Measurements from ENCODE around the gene ERGIC1.

ERGIC1 gene

DNA sequence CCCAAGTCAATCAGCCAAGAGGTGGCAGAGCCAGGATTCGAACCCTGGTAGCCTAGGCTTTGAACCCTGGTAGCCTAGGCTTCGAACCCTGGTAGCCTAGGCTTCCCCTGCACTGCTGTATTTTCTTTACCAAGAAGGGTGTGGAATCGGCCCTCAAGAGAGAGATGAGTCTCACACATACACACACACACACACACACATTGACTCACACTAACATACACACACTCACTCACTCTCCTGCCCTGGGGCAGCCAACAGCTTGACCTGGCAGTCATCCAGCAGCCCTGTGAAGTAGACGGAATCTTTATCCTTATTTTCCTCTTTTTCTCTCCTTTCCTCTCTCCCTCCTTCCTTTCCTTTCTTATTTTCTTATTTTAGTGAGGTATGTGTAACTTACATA lies 69.7 kb downstream of the ERGIC1 start:
- DNase-seq = peak; percentile 7

DNA sequence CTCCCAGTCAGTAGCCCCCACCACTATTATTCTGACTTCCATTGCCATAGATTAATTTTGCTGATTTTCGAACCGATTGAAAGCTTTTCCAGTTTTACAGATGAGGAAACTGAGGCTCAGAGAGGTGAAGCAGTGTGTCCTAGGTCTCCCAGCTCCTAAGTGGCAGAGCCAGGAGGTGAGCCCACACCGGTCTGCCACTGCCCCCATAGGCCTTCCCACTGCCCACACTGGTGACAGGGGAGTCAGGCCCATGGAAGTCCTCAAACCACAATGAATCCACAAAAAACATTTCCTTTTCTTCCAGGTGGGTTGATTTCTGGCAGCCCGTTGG lies 70.2 kb downstream of the ERGIC1 start:
- DNase-seq = no peak

DNA sequence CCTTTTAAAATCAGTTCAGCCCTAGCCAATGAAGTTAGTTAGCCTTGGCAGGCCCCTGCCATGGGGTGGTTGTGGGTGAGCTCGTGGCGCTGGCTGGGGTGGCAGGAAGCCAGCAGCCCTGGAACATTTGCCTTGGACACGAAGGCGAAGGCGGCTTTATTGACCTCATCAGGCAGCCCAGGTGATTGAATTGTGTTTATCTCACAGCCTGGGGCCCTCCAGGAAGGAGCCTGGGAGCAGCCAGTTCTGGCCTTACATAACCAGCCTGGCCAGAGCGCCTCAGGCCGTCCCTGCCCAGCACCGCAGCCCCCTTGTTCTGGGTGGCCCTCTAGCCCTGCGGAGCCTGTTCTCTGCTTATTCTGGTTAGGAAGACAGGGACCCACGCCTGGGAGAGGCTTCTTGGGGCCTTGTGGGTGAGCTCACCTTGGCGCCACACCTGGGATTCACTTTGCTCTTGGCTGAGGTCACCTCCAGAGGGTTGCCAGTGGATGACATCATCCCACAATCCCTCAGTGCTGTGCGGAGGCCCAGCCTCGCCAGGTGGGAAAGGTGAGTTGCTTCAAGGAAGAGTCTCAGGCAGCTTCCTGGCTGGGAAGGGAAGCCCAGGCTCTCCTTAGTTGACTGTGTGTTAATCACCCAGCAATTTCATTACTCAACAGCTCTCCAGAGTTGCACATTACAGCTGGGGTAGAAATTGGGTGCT lies 70.7 kb downstream of the ERGIC1 start:
- no peak for DNase-seq

DNA sequence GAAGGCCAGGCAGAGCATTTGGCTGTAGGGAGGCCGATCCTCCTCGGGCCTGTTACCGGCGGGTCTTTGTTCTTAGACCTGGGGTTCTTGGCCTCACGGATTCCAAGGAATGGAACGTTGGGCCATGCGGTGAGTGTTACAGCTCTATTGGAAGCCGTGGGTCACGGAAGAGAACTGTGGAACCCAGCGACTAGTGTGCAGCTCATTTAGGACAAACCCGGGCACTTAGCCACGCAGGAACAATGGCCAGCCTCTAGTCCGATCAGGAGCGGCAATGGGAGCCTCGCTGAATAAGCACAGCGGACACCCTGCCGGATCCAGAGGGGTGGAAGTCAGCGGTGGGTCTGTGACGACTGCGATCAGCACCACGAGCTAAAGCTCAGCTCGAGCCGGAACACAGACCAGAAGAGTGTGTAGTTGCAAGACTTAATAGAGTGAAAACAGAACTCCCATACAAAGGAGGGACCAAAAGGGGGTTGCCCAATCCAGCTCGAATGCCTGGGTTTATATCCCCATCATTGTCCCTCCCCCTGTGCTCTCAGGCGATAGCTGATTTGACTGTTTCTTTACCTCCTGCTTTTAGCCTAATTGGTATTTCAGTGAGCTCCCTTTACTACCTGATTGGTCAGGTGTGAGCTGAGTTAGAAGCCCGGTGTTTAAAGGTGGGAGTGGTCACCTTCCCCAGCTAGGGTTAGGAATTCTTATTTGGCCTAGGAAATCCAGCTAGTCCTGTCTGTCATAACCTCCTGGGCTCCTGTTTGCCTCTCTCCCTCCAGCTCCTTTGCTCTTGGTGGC lies 71.5 kb downstream of the ERGIC1 start:
- DNase-seq = no peak

DNA sequence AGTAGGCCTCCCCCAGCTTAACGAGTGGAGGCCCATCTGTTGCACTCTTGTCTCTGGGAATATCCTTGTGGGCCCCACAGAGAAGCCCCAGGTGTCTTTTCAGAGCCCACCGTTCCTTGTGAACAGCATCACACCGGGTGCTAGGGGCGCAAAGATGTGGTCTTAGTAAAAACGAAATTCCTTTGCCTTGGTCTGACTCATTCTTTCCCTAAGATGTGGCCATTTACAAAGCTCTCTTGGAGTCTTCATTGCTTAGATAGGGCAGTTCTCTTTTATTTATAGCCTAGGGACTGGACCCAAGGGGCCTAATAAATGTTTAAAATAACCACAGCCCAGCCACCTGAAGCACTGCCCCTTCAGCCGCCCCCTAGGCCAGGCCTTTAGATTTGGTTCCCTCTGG lies 72.4 kb downstream of the ERGIC1 start:
- no peak for DNase-seq

DNA sequence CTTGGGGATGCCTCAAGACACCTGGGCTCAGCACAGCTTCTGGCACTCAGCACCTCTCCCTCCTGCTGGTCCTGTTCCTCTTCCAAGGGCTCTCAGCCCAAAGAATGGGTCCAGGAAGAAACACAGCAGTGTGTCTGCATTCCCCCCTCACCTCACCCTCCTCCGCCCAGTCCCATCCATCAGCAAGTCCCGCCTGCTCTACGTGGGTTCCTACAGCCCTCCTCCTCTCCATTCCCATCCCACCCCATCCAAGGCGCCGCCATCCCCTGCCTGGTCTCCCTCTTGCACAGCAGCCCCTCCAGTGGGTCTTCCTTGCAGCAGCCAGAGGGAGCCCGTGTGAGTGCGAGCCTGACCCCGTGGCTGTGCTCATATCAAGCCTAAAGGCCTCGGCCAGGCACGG lies 72.8 kb downstream of the ERGIC1 start:
- DNase-seq = no peak

DNA sequence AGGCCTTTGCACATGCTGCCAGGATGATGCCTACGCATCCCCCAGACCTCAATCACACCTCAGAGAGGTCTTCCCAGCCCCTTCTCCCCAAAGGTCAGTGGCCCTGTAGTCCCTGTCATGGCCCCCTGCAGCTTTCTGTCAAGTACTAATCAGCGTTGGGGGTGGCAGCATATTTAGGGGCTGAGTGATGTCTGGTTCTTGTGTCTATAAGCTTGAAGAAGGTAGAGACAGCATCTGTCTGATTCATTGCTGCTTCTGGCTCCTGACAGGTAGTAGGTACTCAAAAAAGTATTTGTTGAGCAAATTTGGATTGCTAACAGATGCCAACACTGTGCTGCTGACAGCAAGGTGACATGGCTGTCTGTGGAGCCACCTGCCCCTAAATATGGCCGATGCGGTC lies 73.6 kb downstream of the ERGIC1 start:
- no peak for DNase-seq

DNA sequence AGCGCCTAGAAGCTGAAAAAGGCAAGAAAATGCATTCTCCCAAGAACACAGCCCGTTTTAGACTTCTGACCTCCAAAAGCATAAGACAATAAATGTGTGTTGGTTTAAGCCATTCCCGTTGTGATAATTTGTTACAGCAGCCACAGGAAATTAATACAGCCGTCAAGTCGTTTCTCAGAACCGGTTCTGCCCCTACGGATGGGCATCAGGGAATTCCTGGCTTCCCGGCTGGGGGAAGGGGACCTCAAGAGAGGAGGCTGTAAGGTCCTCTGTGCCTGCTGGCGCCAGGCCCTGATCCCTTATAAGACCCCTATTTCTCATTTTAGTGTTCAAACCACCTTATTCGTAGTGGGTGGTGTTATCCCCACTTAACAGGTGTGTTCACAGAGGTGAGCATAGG lies 74.6 kb downstream of the ERGIC1 start:
- DNase-seq = no peak

DNA sequence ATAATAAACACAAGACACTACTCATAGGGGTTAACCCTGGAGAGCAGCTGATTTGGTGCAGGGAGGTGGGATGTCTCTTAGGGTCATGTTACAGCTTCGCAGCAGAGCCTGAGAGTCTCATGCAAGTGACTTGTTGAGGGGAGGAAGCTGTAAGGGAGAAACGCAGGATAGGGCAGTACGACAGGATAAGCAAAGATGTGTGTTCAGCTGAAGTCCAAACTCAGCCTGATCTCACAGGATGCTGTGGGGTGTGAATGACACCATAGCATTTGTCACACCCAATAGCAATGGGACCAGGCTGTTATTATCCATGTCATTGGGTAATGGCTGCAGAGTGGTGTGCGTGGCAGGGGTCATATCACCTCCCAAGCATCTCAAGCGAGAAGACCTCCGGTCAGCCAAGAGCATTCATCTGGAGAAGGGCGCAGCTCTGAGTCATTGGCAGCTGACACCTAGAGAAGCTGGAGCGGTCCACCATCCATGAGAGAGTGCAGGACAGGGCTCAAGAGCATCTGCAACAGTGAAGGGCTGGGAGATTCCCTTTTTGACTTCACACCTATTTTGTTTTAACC lies 76.0 kb downstream of the ERGIC1 start:
- no peak for DNase-seq

DNA sequence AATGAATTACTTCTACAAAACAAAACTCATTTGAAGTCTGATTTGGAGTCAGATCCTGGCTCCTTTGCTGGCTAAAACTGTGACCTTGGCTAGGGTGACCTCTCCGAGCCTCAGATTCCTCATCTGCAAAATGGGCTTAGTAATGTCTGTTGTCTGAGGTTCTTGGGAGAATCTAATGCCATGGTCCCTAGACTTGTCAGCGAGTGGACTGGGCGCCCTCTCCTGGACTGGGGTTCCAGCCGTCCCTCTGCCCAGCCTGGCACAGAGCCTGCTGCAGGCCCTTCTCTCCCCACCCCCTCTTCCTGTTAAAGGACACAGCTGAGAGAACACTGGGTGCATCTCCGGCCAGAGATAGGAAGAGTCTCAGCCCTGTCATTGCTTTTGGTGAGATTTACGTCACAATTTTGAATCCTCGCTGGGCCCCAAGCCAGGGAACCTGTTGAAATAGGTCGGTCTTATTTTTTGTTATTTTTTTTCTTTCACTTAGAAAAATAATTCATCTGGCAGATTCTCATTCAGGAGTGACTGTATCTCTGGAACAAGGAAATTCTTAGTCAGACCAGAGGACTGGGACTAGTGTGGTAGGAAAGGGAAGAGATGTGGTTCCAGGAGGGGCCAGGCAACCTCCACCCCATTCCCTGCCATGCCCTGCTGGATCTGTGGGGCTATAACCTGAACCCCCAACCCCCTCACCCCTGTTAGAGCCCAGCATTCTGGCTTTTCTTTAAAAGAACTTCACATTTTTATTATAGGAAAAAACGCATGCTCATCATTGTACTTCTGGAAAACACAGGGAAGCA lies 77.0 kb downstream of the ERGIC1 start:
- no peak for DNase-seq

DNA sequence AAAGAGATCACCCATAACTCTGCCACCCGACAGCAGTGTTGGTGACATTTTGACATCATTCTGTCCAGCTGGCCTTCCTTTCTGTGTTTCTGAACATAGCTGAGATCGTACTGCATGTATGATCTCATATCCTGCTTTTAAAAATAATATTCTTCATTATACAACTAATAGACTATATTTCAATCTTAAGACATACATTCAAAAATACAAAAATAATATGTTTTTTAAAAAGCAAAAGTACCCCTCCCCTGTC lies 77.5 kb downstream of the ERGIC1 start:
- no peak for DNase-seq

DNA sequence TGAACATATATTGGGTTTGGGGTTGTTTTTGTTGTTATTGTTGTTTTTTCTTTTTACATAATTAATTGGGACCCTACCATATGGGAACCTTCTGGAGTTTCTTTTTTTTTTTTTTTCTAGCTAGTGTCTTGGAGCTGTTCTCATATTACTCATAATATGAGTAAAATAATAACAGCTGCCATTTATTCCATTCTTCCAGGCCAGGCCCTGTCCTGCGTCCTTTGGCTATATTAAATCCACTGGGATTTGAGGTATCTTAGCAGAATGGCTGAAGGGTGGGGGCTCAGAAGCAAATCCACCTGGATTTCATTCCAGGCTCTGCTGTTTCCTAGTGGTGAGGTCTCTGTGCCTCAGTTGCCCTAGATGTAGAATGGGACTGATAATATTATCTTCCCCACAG lies 77.9 kb downstream of the ERGIC1 start:
- no peak for DNase-seq

DNA sequence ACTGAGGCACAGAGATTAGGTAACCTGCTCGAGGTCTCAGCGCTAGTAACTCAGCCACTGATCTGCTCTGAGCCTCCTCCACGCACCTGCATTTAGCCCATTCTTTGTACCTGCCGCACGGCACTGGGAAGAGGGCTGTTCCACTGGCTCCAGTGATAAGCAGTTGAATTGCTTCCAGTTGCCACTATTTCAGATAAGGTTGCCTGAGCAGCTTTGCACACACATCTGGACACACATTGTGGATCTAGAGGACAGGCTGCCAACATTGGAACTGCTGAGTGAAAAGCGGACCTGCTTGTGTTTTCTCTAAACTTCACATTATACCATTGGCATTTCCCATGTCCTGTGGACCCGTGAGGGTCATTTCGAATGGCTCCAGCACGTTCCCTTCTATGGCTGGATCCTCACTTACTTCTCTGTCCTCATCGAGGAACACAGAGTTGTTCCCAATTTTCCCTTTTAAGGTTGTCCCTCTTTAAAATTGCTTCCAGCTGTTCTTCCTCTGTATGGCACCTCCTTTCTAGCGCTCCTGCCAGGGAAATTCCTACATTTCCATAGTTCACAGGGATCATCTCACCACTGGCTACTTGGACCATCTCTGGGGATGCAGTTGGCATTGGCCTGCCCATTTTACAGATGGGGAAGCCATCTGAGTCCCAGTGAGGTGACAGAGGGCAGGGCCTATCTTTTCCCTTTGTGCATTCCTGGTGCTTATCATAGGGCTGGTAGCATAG lies 79.2 kb downstream of the ERGIC1 start:
- no peak for DNase-seq

DNA sequence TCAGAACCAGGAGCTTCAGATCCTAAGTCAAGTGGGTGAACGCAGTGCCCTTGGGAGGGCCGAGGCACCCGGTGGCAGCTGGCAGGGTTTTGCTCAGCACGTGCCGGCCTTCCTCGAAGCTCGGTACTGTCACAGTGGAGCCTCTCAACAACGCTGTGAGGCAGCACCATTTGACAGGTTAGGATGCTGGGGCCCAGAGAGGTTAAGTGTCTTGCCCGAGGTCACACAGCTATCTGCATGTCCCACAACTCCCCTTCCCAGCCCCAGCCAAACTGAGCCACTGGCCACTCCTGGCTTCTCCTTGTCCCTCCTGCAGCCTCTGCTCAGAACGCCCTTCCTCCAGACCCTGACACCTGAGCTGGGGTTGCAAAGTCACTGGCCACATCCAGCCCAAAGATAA lies 81.5 kb downstream of the ERGIC1 start:
- no peak for DNase-seq

DNA sequence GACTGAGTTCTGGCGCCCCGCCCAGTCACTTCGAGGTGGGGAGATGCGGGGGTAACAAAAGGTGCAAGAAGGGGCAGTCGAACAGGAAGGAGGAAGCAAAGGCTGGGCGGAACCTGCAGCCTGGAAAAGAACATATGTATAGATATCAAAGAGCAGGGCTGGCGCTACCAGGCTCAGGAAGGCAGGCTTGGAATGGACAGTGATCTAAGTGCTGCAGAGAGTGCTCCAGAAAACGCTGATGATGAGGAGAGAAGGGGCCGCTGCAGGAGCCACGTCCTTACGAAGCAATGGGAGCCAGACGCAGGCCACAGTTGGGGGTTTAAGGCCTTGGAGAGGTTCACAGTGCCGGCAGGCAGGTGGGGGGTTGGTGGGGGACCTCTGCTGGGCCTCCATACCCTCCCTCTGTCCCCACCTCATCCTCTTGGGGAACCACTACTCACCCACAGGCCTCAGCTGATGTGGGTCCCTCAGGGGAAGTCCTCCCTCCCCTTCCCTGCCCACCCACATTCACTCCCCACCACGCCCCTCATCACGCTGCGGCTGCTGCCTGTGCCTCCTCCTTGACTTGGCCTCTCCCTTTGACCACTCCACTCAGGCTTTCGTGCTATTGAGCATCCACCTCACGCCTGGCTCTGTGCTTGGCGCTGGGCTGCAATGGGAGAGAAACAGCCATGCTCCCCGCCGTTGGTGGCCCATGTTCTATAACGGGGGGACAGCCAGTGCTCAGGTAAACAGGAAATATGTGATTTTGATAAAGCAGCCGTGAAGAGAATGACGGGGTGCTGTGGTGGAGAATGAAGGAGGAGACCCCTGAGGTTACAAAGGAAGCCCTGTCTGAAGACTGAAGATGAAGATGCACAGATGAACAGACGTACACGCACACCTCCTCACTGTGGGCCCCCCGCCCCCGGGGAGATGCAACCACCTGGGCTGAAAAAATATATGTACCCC lies 84.6 kb downstream of the ERGIC1 start:
- no peak for DNase-seq

DNA sequence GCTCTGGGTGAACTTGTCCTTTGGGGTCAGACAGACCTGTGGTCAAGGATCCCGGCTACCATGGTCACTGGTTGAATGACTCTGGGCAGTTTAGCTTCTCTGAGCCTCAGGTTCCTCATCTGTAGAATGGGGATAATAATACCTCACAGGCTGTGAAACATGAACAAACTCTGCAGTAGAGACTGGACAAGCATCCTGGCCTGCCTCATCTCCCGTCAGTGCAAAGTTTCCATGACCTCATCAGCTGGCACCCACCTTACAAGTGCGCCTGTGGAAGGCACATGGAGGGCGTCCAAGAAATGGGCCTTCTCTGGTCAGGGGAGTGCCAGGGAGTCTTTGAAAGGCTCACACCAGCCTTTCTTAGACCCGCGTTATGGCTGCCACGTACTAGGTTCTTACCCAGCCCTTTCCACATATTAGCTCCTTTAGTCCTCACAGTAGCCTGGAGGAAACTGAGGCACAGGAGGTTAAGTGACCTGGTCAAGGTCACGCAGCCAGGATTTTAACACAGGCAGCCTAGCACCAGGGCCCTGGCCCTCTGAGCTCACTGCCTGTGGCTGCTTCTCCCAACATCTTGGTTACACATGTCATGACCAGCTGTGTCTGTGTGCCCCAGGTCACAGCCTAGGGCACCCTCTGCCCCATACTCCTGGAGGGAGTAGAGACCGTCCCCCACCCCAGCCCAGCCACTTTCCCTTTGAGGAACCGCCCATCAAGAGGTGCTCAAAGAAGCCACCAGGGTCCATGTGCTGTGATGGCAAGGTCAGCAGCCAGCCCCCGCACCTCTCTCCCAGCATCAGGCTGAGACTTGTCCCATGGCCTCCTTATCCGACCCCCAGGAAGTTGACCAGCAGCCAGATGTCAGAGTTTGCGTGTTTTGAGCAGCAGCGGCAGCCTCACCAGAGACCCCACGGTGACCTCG lies 85.7 kb downstream of the ERGIC1 start:
- DNase-seq = no peak

DNA sequence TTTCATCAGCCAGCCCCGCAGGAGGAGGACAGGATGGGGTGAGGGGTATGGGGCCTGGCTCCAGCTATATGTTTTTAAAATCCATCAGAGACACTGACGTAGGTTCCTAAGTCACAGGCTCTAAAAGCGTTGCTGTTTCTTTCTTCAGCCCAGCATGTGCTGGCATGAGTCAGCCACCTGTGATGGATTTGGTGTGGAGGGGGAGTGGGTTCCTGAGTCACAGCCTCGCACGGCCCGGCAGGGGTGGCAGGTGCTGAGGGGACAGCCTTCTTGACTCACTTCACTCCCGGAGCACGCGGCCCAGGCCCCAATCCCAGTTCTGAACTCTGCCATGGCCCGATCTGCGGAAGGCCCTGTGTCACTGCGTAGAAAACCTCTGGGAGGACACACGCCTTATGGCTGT lies 86.4 kb downstream of the ERGIC1 start:
- DNase-seq = no peak

DNA sequence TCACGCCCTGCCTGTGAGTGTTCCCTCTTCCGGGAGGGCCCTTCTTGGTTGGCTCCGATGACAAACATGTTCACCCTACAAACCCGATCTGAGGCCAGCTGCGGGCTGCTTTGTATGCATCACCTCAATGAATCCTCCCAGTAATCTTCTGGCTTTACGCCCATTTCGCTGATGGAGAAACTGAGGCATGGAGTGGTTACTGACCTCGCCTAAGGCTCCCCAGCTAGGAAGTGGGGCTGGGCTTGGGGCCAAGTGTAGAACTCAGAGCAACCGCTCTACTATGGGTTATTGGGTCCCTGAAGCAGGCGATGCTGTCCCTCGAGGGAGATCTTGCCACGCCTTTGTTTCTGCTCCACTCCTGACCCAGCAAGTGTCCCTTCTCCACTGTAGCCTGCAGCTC lies 86.9 kb downstream of the ERGIC1 start:
- no peak for DNase-seq

DNA sequence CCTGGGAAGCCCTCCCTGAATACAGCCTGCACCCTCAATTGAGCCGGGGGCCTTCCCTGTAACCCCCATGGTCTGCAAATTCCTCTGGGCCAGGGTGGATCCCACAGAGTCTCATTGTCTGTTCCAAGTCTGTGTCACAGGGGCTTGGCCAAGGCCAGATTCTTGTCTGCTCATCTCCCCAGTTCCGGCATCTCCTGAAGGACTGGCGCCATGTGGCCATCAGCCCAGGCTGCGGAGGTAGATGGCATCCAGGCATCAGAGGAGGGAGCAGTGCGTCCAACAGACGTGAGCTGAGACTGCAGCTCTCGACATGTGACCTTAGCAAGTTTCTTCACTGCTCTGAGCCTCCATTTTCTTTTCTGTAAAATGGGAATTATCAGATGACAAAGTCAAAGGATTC lies 87.9 kb downstream of the ERGIC1 start:
- no peak for DNase-seq

DNA sequence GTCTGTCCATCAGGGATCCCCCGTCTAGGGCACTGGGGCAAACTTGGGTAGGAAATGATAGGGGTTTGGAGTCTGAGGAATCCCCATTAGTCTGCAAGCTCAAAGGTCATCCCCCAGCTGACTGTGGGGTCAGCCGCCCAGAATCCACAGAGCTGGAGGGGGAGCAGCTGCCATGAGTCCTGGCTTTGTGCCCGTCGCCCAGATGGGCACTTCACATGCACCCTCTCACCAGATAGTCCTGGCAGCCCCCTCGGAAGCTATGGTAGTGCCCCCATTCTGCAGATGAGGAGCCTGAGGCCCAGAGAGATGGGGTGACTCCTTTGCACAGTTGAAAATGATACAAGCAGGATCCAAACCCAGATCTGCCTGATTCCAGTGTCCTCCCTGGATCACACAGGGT lies 89.5 kb downstream of the ERGIC1 start:
- no peak for DNase-seq

Measured in NCI-H446 treated with DMSO at 0.1 percent for 48 hours (cell line).